HEK293 (cell line): ENCODE data around the gene CHD1.

Experiments used
- CTCF ChIA-PET: fragments of 350-600 bp; formaldehyde crosslinking; extraction: SDS; loops from one replicate; lab custom pipeline; 2021; ENCODE audit warnings: antibody characterized with exemption; lab: Yijun Ruan, JAX
- POLR2A ChIA-PET: fragments of 300-600 bp; formaldehyde crosslinking; extraction: SDS; loops from one replicate; lab custom pipeline; 2020; ENCODE audit warnings: antibody characterized with exemption, inconsistent platforms; lab: Yijun Ruan, JAX
- H3K27ac ChIP-seq: fragments of 200-500 bp; sonication (Bioruptor generic); 2 replicates; pipeline ENCODE4 v1.5.1; 2014; ENCODE audit warnings: low read depth, low read length, control low read depth, inconsistent platforms; ENCODE audit errors: extremely low read depth
- H3K36me3 ChIP-seq, 2 experiments: fragments of 200-500 bp in 1 of 2; sonication (Bioruptor generic) in 1 of 2; 1 replicate in 1 of 2; 2 replicates in 1 of 2; pipeline ENCODE4 v1.5.1; 2014 to 2017; ENCODE audit warnings: inconsistent platforms in 2 of 2, low read length in 2 of 2; ENCODE audit not compliant: control insufficient read depth in 2 of 2, insufficient read depth in 1 of 2
- H3K4me1 ChIP-seq: fragments of 200-500 bp; sonication (Bioruptor generic); 2 replicates; pipeline ENCODE4 v1.5.1; 2014; ENCODE audit warnings: mild to moderate bottlenecking, low read length, inconsistent platforms; ENCODE audit not compliant: control insufficient read depth, insufficient read depth
- H3K4me3 ChIP-seq: 2 replicates; pipeline ENCODE4 v1.5.1; 2011; ENCODE audit warnings: low read depth, mild to moderate bottlenecking, control low read depth, low read length, moderate library complexity
- H3K9me3 ChIP-seq: fragments of 200-500 bp; sonication (Bioruptor generic); 2 replicates; pipeline ENCODE4 v1.5.1; 2014; ENCODE audit warnings: low read depth, low read length, inconsistent platforms; ENCODE audit not compliant: control insufficient read depth, insufficient read depth
- CTCF ChIP-seq: fragments of 450-650 bp; formaldehyde crosslinking; IDR thresholded peaks from 2 replicates; pipeline ENCODE4 v1.5.1; 2016; ENCODE audit warnings: missing biosample characterization, missing genetic modification characterization
- EGR2 ChIP-seq: fragments of 450-650 bp; formaldehyde crosslinking; IDR thresholded peaks from 2 replicates; pipeline ENCODE4 v1.5.1; 2016; ENCODE audit warnings: low read depth, missing biosample characterization, missing genetic modification characterization
- KLF16 ChIP-seq: fragments of 450-650 bp; formaldehyde crosslinking; IDR thresholded peaks from 2 replicates; pipeline ENCODE4 v1.5.1; 2017; ENCODE audit warnings: missing biosample characterization, missing genetic modification characterization
- OVOL3 ChIP-seq: fragments of 450-650 bp; formaldehyde crosslinking; IDR thresholded peaks from 2 replicates; pipeline ENCODE4 v1.5.1; 2016; ENCODE audit warnings: missing biosample characterization, missing genetic modification characterization
- ZBTB26 ChIP-seq: fragments of 450-650 bp; formaldehyde crosslinking; optimal IDR thresholded peaks from 2 replicates; pipeline ENCODE3; 2016; ENCODE audit warnings: missing biosample characterization, mild to moderate bottlenecking, missing genetic modification characterization
- ZFP37 ChIP-seq: fragments of 450-650 bp; formaldehyde crosslinking; IDR thresholded peaks from 2 replicates; pipeline ENCODE4 v1.5.1; 2016; ENCODE audit warnings: missing biosample characterization, missing genetic modification characterization
- ZFP41 ChIP-seq: fragments of 450-650 bp; formaldehyde crosslinking; IDR thresholded peaks from 2 replicates; pipeline ENCODE4 v1.5.1; 2016; ENCODE audit warnings: missing biosample characterization, missing genetic modification characterization, borderline replicate concordance
- ZNF114 ChIP-seq: fragments of 450-650 bp; formaldehyde crosslinking; IDR thresholded peaks from 2 replicates; pipeline ENCODE4 v1.5.0; 2017; ENCODE audit warnings: missing biosample characterization, missing genetic modification characterization
- ZNF121 ChIP-seq: fragments of 450-650 bp; formaldehyde crosslinking; IDR thresholded peaks from 2 replicates; pipeline ENCODE4 v1.5.1; 2016; ENCODE audit warnings: missing biosample characterization, missing genetic modification characterization
- ZNF133 ChIP-seq: fragments of 450-650 bp; formaldehyde crosslinking; IDR thresholded peaks from 2 replicates; pipeline ENCODE4 v1.5.1; 2016; ENCODE audit warnings: missing biosample characterization, missing genetic modification characterization
- ZNF350 ChIP-seq: fragments of 450-650 bp; formaldehyde crosslinking; IDR thresholded peaks from 2 replicates; pipeline ENCODE4 v1.5.0; 2017; ENCODE audit warnings: missing biosample characterization, mild to moderate bottlenecking, missing genetic modification characterization
- ZNF362 ChIP-seq: fragments of 450-650 bp; formaldehyde crosslinking; IDR thresholded peaks from 2 replicates; pipeline ENCODE4 v1.5.1; 2016; ENCODE audit warnings: missing biosample characterization, missing genetic modification characterization
- ZNF48 ChIP-seq: fragments of 450-650 bp; formaldehyde crosslinking; IDR thresholded peaks from 2 replicates; pipeline ENCODE4 v1.5.1; 2016; ENCODE audit warnings: missing biosample characterization, missing genetic modification characterization
- ZNF596 ChIP-seq: fragments of 450-650 bp; IDR thresholded peaks from 2 replicates; pipeline ENCODE4 v1.5.0; 2018; ENCODE audit warnings: missing biosample characterization, mild to moderate bottlenecking, missing genetic modification characterization, moderate library complexity
- ZNF623 ChIP-seq: fragments of 450-650 bp; formaldehyde crosslinking; IDR thresholded peaks from 2 replicates; pipeline ENCODE4 v1.5.1; 2016; ENCODE audit warnings: missing biosample characterization, missing genetic modification characterization
- ZNF701 ChIP-seq: fragments of 450-650 bp; formaldehyde crosslinking; IDR thresholded peaks from 2 replicates; pipeline ENCODE4 v1.5.1; 2016; ENCODE audit warnings: missing biosample characterization, missing genetic modification characterization
- ZNF785 ChIP-seq: fragments of 450-650 bp; formaldehyde crosslinking; IDR thresholded peaks from 2 replicates; pipeline ENCODE4 v1.5.1; 2016; ENCODE audit warnings: missing biosample characterization, missing genetic modification characterization
- TF ChIP-seq, protein P1 (sequence below): fragments of 450-650 bp; formaldehyde crosslinking; IDR thresholded peaks from 2 replicates; pipeline ENCODE4 v1.5.1; 2016; ENCODE audit warnings: missing biosample characterization, missing genetic modification characterization
- TF ChIP-seq, protein P2 (sequence below): fragments of 450-650 bp; formaldehyde crosslinking; IDR thresholded peaks from 2 replicates; pipeline ENCODE4 v1.5.1; 2016; ENCODE audit warnings: missing biosample characterization, missing genetic modification characterization
- TF ChIP-seq, protein P3 (sequence below): fragments of 450-650 bp; formaldehyde crosslinking; IDR thresholded peaks from 2 replicates; pipeline ENCODE4 v1.5.1; 2016; ENCODE audit warnings: missing biosample characterization, missing genetic modification characterization
- TF ChIP-seq, protein P4 (sequence below): fragments of 450-650 bp; formaldehyde crosslinking; IDR thresholded peaks from 2 replicates; pipeline ENCODE4 v1.5.1; 2017; ENCODE audit warnings: missing biosample characterization, mild to moderate bottlenecking, missing genetic modification characterization, moderate library complexity

The CHD1 gene

GRCh38 chr5:98839469-98840383, 89.1 kb downstream of the CHD1 start (continued):
- TF ChIP-seq KLF16 (tag by site-specific recombination) (no peak), ZNF121 (tag by site-specific recombination) (no peak), CTCF (tag by site-specific recombination) (no peak), ZFP37 (tag by site-specific recombination) (no peak), ZNF48 (tag by site-specific recombination) (no peak), OVOL3 (no peak), ZBTB26 (no peak), ZNF362 (no peak), ZNF623 (tag by site-specific recombination) (no peak)
- TF ChIP-seq, protein P1, sequence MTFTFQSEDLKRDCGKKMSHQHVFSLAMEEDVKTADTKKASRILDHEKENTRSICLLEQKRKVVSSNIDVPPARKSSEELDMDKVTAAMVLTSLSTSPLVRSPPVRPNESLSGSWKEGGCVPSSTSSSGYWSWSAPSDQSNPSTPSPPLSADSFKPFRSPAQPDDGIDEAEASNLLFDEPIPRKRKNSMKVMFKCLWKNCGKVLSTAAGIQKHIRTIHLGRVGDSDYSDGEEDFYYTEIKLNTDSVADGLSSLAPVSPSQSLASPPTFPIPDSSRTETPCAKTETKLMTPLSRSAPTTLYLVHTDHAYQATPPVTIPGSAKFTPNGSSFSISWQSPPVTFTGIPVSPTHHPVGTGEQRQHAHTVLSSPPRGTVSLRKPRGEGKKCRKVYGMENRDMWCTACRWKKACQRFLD (tag by site-specific recombination): no peak

GRCh38 chr5:98836175-98836574, 92.6 kb downstream of the CHD1 start:
- no peak for TF ChIP-seq ZNF114 (tag by site-specific recombination)
- ChIA-PET POLR2A (no interaction called here), CTCF (no interaction called here)
- Histone ChIP-seq H3K4me3 (no peak overlapping the region), H3K9me3 (no peaks in the 10 kb centered on the region), H3K36me3 (no peaks in the 10 kb centered on the region), H3K27ac (no peak overlapping the region), H3K4me1 (no peaks in the 10 kb centered on the region)

DNA sequence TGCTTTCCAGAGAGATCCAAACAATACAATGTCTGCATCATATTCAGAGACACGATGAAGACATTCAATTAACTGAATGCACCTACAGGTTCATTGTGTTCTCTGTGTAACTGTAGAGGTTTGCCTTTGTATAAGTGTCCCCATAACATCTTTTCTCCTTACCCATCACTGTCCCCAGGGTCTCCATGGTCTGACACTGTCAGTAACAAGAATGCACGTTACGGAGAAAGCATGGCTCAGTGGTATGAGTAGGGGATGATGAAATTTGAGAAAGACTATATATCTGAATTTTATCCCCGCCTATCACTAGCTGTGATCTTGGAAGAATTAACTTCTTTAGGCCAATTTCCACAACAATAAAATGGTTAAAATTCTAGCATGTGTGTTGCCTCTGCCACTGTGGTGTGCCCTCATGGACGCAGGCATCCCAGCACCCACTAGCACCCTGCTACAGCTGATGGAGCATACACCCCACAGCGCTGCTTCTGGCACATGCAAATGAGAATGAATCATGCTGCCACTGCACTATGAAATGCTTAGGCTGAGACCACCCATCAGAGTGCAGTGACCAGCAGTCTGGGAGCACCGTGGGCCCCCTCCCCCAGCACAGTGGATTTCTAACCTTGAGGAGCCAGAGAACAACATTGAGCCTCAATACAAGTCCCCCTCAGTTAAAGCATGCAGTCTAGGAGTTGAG, 101.1 kb downstream of the CHD1 start:
- POLR2A ChIA-PET: no interaction called here
- CTCF ChIA-PET: interaction anchor here (0.6 to 1.7 kb wide), 3 partner anchors 9 to 231 kb away, joined by 3 to 6 read pairs (median 3); no protein-coding TSS in a partner anchor
- TF ChIP-seq EGR2 (tag by site-specific recombination) (no peak), ZNF350 (tag by site-specific recombination) (no peak), ZNF701 (tag by site-specific recombination) (no peak), ZNF785 (no peak), ZNF596 (tag by site-specific recombination) (no peak), ZNF133 (no peak), ZFP41 (tag by site-specific recombination) (no peak)
- TF ChIP-seq, protein P2, sequence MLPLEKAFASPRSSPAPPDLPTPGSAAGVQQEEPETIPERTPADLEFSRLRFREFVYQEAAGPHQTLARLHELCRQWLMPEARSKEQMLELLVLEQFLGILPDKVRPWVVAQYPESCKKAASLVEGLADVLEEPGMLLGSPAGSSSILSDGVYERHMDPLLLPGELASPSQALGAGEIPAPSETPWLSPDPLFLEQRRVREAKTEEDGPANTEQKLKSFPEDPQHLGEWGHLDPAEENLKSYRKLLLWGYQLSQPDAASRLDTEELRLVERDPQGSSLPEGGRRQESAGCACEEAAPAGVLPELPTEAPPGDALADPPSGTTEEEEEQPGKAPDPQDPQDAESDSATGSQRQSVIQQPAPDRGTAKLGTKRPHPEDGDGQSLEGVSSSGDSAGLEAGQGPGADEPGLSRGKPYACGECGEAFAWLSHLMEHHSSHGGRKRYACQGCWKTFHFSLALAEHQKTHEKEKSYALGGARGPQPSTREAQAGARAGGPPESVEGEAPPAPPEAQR (tag by site-specific recombination): no peak
- TF ChIP-seq, protein P3, sequence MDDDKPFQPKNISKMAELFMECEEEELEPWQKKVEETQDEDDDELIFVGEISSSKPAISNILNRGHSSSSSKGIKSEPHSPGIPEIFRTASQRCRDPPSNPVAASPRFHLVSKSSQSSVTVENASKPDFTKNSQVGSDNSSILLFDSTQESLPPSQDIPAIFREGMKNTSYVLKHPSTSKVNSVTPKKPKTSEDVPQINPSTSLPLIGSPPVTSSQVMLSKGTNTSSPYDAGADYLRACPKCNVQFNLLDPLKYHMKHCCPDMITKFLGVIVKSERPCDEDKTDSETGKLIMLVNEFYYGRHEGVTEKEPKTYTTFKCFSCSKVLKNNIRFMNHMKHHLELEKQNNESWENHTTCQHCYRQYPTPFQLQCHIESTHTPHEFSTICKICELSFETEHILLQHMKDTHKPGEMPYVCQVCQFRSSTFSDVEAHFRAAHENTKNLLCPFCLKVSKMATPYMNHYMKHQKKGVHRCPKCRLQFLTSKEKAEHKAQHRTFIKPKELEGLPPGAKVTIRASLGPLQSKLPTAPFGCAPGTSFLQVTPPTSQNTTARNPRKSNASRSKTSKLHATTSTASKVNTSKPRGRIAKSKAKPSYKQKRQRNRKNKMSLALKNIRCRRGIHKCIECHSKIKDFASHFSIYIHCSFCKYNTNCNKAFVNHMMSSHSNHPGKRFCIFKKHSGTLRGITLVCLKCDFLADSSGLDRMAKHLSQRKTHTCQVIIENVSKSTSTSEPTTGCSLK (tag by site-specific recombination): no peak
- TF ChIP-seq, protein P4, sequence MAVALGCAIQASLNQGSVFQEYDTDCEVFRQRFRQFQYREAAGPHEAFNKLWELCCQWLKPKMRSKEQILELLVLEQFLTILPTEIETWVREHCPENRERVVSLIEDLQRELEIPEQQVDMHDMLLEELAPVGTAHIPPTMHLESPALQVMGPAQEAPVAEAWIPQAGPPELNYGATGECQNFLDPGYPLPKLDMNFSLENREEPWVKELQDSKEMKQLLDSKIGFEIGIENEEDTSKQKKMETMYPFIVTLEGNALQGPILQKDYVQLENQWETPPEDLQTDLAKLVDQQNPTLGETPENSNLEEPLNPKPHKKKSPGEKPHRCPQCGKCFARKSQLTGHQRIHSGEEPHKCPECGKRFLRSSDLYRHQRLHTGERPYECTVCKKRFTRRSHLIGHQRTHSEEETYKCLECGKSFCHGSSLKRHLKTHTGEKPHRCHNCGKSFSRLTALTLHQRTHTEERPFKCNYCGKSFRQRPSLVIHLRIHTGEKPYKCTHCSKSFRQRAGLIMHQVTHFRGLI: no peak

More for the DNA sequence above, 101.1 kb downstream of the CHD1 start:
- no peak overlapping the region for H3K4me3 ChIP-seq
- H3K27ac ChIP-seq: no peak overlapping the region
- no peaks in the 10 kb centered on the region for H3K4me1 ChIP-seq
- H3K9me3 ChIP-seq: no peaks in the 10 kb centered on the region
- no peaks in the 10 kb centered on the region for H3K36me3 ChIP-seq
